Muscle of leg (tissue), 11 donors: ENCODE results near the gene EEF1A2. TPM values are rescaled to one million over a fixed set of nuclear protein-coding genes. Genes with fewer than 3 reads are reported as not detected.

Source experiments
- DNase-seq: peaks from one replicate; pipeline ENCODE4 v3.0.0; 2013
- H3K27ac ChIP-seq: one replicate; pipeline ENCODE4 v1.5.1; 2013; ENCODE audit warnings: mild to moderate bottlenecking, low read length, control low read depth
- H3K27me3 ChIP-seq: one replicate; pipeline ENCODE4 v1.6.1; 2013; ENCODE audit warnings: low read length; ENCODE audit not compliant: control insufficient read depth, insufficient read depth
- H3K36me3 ChIP-seq: one replicate; pipeline ENCODE4 v1.6.1; 2013; ENCODE audit warnings: low read length; ENCODE audit not compliant: control insufficient read depth, insufficient read depth
- H3K4me1 ChIP-seq: one replicate; pipeline ENCODE4 v1.6.1; 2013; ENCODE audit warnings: low read length; ENCODE audit not compliant: control insufficient read depth, insufficient read depth
- H3K4me3 ChIP-seq: one replicate; pipeline ENCODE4 v1.5.1; 2013; ENCODE audit warnings: low read length, control low read depth
- H3K9me3 ChIP-seq: replicated peaks from 2 replicates; pipeline ENCODE4 v1.6.1; 2013; ENCODE audit warnings: low read depth, low read length; ENCODE audit not compliant: control insufficient read depth
- WGBS: methylation state at CpG from one replicate; pipeline ENCODE4 v1.1.5; 2013; ENCODE audit warnings: missing lambda C conversion rate; ENCODE audit not compliant: insufficient coverage; 5-methylcytosine and 5-hydroxymethylcytosine counted together
- polyA plus RNA-seq, 8 donors: library from polyadenylated mRNA; unstranded; fragments of 120-200 nt; gene quantifications; one replicate each; pipeline versions ENCODE4 v1.2.1 to v1.2.3, GENCODE V29; 2013; ENCODE audit warnings: inconsistent platforms in 1 of 8, low replicate concordance in 1 of 8; ENCODE audit not compliant: insufficient read length in 8 of 8, insufficient read depth in 1 of 8
- total RNA-seq: library from RNA; stranded (reverse); fragments of 120-200 nt; gene quantifications from one replicate; pipeline ENCODE4 v1.2.4, GENCODE V29; 2013

EEF1A2 gene
- total and polyA plus RNA-seq, 9 donors, result 330 to 890 (median 707) TPM

DNA sequence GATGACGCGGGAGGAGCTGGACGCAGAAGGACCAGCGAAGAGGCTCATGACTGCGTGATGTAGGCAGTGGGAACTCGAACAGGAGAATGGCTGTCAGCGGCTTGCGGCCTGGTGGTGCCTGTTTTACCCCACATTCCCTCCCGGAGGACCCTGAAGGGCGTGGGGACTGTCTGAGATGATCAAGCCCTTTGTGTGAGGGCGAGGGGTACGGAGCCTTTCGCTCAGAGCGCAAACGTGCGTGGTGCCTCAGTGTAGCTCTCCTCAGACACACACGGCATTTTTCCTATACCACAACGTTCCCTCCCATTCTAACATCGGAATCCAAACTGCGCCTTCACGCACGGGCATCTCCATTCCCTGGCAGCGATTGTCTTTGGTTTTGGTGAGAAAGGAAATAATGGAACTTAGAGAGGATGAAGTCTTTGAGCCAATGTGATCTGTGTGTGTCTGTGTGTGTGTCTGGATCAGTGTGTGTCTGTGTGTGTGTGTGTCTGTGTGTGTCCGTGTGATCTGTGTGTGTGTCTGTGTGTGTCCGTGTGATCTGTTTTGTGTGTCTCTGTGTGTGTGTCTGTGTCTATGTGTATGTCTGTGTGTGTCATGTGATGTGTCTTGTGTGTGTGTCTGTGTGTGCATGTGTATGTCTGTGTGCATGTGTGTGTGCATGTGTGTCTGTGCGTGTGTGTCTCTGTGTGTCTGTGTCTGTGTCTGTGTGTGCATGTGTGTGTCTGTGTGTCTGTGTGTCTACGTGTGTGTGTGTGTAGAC is 33.0 kb upstream of the EEF1A2 start:
- Histone ChIP-seq H3K4me3 (no peak overlapping the region), H3K27me3 (peaks cover 29% of the 10 kb centered on the region), H3K27ac (no peak overlapping the region), H3K9me3 (no peaks in the 10 kb centered on the region), H3K36me3 (no peaks in the 10 kb centered on the region), H3K4me1 (peaks cover 19% of the 10 kb centered on the region)
- WGBS, result 71% methylated on average over 6 of the region's 27 CpGs
- DNase-seq, result no peak

GRCh38 chr20:63530788-63531160 is 31.9 kb upstream of the EEF1A2 start:
- no peaks in the 10 kb centered on the region for H3K9me3 ChIP-seq
- H3K27me3 ChIP-seq, result peaks cover 29% of the 10 kb centered on the region
- peaks cover 13% of the 10 kb centered on the region for H3K4me1 ChIP-seq
- WGBS, result 70% methylated on average over 12 of the region's 14 CpGs
- no peak for DNase-seq
- H3K4me3 ChIP-seq, result no peak overlapping the region
- H3K36me3 ChIP-seq, result no peaks in the 10 kb centered on the region
- H3K27ac ChIP-seq, result no peak overlapping the region

DNA sequence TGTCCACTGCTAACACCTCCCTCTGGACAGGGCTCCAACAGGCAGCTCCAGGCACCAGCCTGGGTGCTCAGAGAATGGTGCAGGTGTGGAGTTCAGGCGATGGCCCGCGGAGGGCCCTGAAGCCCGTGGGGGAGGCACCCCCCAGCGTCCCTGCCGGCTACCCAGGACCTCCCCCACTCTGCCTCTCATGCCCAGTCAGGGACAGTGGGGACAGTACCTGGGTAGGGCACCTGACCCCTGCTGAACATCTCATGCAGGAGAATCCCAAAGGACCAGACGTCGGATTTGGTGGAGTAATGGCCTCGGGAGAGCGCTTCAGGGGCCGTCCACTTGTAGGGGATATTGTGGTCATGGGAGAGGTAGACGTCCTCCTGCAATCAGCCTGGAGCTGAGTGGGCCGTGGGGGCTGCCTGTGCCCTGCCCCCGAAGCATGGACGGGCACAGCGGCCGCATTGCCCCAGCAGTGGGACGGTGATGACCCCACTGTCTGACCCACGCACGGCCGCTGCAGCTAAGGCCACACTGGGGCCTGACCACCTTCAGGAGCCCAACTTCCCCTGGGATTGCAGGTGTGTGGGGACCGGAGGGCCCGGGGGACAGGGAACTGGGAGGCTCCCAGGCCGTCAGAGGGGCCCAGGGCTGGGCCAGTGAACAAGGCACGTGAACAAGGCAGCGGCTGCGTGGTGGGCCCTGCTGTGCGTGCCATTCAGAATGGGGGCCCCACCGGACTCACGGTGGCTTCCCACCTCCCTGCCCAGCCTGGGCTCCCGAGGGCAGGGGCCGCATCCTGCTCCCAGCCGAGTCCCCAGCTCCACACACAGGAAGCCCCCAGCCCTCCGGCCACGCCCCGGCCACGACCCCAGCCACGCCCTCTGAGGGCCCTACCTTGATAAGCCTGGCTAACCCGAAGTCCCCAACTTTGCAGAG is 31.2 kb upstream of the EEF1A2 start:
- Histone ChIP-seq H3K9me3 (no peaks in the 10 kb centered on the region), H3K36me3 (no peaks in the 10 kb centered on the region), H3K27me3 (peaks cover 25% of the 10 kb centered on the region), H3K4me3 (no peak overlapping the region), H3K4me1 (peaks cover 13% of the 10 kb centered on the region), H3K27ac (no peak overlapping the region)
- 77% methylated on average over 33 of the region's 39 CpGs for WGBS
- DNase-seq, result no peak

GRCh38 chr20:63529180-63529860 is 30.4 kb upstream of the EEF1A2 start:
- Histone ChIP-seq H3K36me3 (no peaks in the 10 kb centered on the region), H3K9me3 (no peaks in the 10 kb centered on the region), H3K4me3 (no peak overlapping the region), H3K27ac (no peak overlapping the region), H3K4me1 (peaks cover 5% of the 10 kb centered on the region), H3K27me3 (peaks cover 17% of the 10 kb centered on the region)
- DNase-seq, result no peak
- 64% methylated on average over 15 of the region's 27 CpGs for WGBS

GRCh38 chr20:63527184-63527583 is 28.3 kb upstream of the EEF1A2 start:
- Histone ChIP-seq H3K4me3 (no peak overlapping the region), H3K4me1 (peaks cover 8% of the 10 kb centered on the region), H3K36me3 (peaks cover 15% of the 10 kb centered on the region), H3K27ac (no peak overlapping the region), H3K9me3 (no peaks in the 10 kb centered on the region), H3K27me3 (peaks cover 3% of the 10 kb centered on the region)
- WGBS, result 87% methylated on average over 7 of the region's 9 CpGs
- no peak for DNase-seq

GRCh38 chr20:63525971-63526370 is 27.1 kb upstream of the EEF1A2 start:
- peaks cover 20% of the 10 kb centered on the region for H3K36me3 ChIP-seq
- no peaks in the 10 kb centered on the region for H3K27me3 ChIP-seq
- peaks cover 18% of the 10 kb centered on the region for H3K4me1 ChIP-seq
- no peak for DNase-seq
- WGBS, result no CpG with 5 or more reads among the region's 2 CpGs
- H3K9me3 ChIP-seq, result no peaks in the 10 kb centered on the region
- no peak overlapping the region for H3K27ac ChIP-seq
- no peak overlapping the region for H3K4me3 ChIP-seq

GRCh38 chr20:63525185-63525584 is 26.3 kb upstream of the EEF1A2 start:
- Histone ChIP-seq H3K27me3 (no peaks in the 10 kb centered on the region), H3K4me3 (no peak overlapping the region), H3K36me3 (peaks cover 20% of the 10 kb centered on the region), H3K9me3 (no peaks in the 10 kb centered on the region), H3K4me1 (peaks cover 18% of the 10 kb centered on the region), H3K27ac (no peak overlapping the region)
- DNase-seq, result no peak
- WGBS, result 0% methylated on average over 1 of the region's 3 CpGs

GRCh38 chr20:63522981-63523611 is 24.2 kb upstream of the EEF1A2 start:
- WGBS, result 100% methylated on average over 6 of the region's 11 CpGs
- peaks cover 24% of the 10 kb centered on the region for H3K36me3 ChIP-seq
- H3K4me3 ChIP-seq, result no peak overlapping the region
- no peak for DNase-seq
- H3K27me3 ChIP-seq, result no peaks in the 10 kb centered on the region
- H3K27ac ChIP-seq, result no peak overlapping the region
- no peaks in the 10 kb centered on the region for H3K9me3 ChIP-seq
- peaks cover 33% of the 10 kb centered on the region for H3K4me1 ChIP-seq

GRCh38 chr20:63522091-63522868 is 23.4 kb upstream of the EEF1A2 start:
- Histone ChIP-seq H3K9me3 (no peaks in the 10 kb centered on the region), H3K36me3 (peaks cover 26% of the 10 kb centered on the region), H3K4me1 (peaks cover 38% of the 10 kb centered on the region), H3K4me3 (peak overlapping the region; percentile 65), H3K27ac (no peak overlapping the region), H3K27me3 (no peaks in the 10 kb centered on the region)
- WGBS, result 55% methylated on average over 9 of the region's 13 CpGs
- DNase-seq, result no peak
